Measurements from ENCODE around the gene NCOA3.
"Not testable (repeated sequence)": the region's sequence is repeated elsewhere in the genome, so short reads cannot be mapped to it uniquely, and the experiment has no call there.

DNA sequence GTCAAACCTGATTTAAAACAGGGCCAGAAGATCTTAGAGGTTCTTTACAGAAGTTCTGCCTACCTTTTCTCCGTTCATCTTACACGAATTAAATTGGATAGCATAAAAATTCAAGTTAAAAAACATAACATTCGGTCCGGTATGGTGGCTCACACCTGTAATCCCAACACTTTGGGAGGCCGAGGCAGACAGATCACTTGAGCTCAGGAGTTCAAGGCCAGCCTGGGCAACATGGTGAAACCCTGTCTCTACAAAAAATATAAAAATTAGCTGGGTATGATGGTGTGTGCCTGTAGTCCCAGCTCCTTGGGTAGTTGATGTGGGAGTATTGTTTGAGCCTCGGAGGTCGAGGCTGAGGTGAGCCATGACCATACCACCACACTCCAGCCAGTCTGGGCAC, 79.0 kb downstream of the NCOA3 start:
- TF ChIP-seq, protein P1, sequence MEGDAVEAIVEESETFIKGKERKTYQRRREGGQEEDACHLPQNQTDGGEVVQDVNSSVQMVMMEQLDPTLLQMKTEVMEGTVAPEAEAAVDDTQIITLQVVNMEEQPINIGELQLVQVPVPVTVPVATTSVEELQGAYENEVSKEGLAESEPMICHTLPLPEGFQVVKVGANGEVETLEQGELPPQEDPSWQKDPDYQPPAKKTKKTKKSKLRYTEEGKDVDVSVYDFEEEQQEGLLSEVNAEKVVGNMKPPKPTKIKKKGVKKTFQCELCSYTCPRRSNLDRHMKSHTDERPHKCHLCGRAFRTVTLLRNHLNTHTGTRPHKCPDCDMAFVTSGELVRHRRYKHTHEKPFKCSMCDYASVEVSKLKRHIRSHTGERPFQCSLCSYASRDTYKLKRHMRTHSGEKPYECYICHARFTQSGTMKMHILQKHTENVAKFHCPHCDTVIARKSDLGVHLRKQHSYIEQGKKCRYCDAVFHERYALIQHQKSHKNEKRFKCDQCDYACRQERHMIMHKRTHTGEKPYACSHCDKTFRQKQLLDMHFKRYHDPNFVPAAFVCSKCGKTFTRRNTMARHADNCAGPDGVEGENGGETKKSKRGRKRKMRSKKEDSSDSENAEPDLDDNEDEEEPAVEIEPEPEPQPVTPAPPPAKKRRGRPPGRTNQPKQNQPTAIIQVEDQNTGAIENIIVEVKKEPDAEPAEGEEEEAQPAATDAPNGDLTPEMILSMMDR (conservative IDR thresholded peaks at IDR 0.05 in 1 of 2, IDR thresholded peaks at IDR 0.05 in 1 of 2; ENCODE audit: low read depth in 1 of 2, low read length in 2 of 2): not testable (repeated sequence)
- TF ChIP-seq EZH2 (IDR thresholded peaks at IDR 0.05; ENCODE audit: low read length, missing control alignments): not testable (repeated sequence)
